Measurements from ENCODE around the gene RANBP10. TPM values are rescaled to one million over a fixed set of nuclear protein-coding genes. Genes with fewer than 3 reads are reported as not detected.

Gene RANBP10
- total and polyA plus RNA-seq, 9 of the 15 experiments (the other 6 are each of a cell fraction or from before 2014, with no cell fraction given), result 0.61 to 19.3 (median 5.9) TPM

DNA sequence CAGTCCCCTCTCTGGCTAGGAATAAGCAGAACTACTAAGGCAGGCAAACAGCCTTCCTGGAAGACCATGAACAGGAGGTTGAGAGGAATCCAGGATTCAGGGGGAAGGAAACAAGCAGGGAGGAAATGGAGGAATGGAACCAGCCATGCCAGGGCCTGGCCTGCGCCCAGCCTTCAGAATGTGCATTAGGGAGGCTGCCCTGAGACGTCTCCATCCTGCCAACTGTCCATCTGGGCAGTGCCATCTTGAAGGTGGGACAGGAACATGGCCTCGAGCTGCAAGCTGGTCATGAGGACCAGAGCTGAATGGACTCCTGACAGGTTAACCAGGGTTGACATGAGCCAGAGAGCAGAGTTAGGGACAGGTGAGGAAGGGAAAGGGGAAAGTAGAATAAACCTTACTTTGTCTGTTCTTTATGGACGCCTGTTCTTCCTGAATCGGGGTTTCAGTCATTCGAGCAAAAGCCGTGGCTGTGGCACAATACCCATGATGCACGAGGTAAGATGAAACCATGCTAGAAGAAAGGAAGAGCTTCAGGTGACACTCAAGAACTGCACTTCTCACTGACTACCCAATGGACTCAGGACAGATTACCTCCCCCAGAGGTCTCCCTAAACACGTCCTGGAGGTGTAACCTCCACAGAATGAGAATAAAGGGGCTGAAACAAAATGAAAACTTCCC, 75.1 kb downstream of the RANBP10 start:
- no peak for TF ChIP-seq KLF16 (IDR thresholded peaks at IDR 0.05)
- TF ChIP-seq SRSF1 (IDR thresholded peaks at IDR 0.05; ENCODE audit: low read depth, low read length), result no peak
- no peak for TF ChIP-seq POLR3A (IDR thresholded peaks at IDR 0.05; ENCODE audit: borderline replicate concordance, extremely low read depth, insufficient read depth, insufficient read length)
- TF ChIP-seq ZNF217 (CRISPR knock-in tag; IDR thresholded peaks at IDR 0.05), result no peak
- 0 out of 2 replicates have a peak, but pooled peaks cover 4% of the 10 kb centered on the region for H4K20me1 ChIP-seq (replicated peaks; ENCODE audit: control insufficient read depth, insufficient read depth, low read length)
- H3K9me3 ChIP-seq (replicated peaks; ENCODE audit: control insufficient read depth, insufficient read depth, low read depth, low read length), result no peaks in the 10 kb centered on the region
- CTCF ChIA-PET (ENCODE audit: low intra/inter-chr PET ratio), result no interaction called here
- FAIRE-seq (no peak), DNase-seq (ENCODE audit: extremely low read depth in 1 of 4, low spot score in 3 of 4) (no peak), ATAC-seq (no peak)
- in situ Hi-C loops (cut with MboI) (no loop called here), intact Hi-C loops (cut with micrococcal nuclease) (no loop called here)
- no peak overlapping the region for H2AFZ ChIP-seq (ENCODE audit: low read depth, low read length)
- H3K9ac ChIP-seq (ENCODE audit: insufficient read depth in 1 of 2, low read depth in 2 of 2, low read length in 2 of 2), result peak overlapping the region in 1 of 2 experiments; percentile 22; a peak in 1 of 4 replicates
- H3K36me3 ChIP-seq (ENCODE audit: control insufficient read depth, insufficient read depth, low read length), result peaks cover 61% of the 10 kb centered on the region; the same call in 2 of the 3 replicates
- POLR2A ChIA-PET, result interaction anchor here (0.6 to 1.8 kb wide), 2 partner anchors 9 to 462 kb away, joined by 4 to 7 read pairs; no protein-coding TSS in a partner anchor
- no peak overlapping the region for H3K4me3 ChIP-seq
- H3K4me2 ChIP-seq (ENCODE audit: insufficient read depth, low read length), result no peak overlapping the region
- H3K27ac ChIP-seq (ENCODE audit: extremely low read depth, low read depth, low read length), result no peak overlapping the region
- BruUV-seq (replicated peaks), result no TSS peak
- 60% methylated on average over 8 of the region's 9 CpGs for WGBS (ENCODE audit: insufficient coverage, low coverage, missing lambda C conversion rate)
- no peaks in the 10 kb centered on the region for H3K27me3 ChIP-seq (ENCODE audit: control insufficient read depth in 2 of 2, insufficient read depth in 2 of 2, low read length in 2 of 2)
- peaks cover 0 to 13% of the 10 kb centered on the region in 2 experiments; a peak in 1 of 5 replicates for H3K4me1 ChIP-seq (replicated peaks in 1 of 2; ENCODE audit: control insufficient read depth in 2 of 2, insufficient read depth in 2 of 2, low read length in 2 of 2)
- no peaks in the 10 kb centered on the region for H3K79me2 ChIP-seq (ENCODE audit: control insufficient read depth, insufficient read depth, low read length)
- no peaks in the 10 kb centered on the region for H3K9me1 ChIP-seq (ENCODE audit: control insufficient read depth, insufficient read depth, low read length)

DNA sequence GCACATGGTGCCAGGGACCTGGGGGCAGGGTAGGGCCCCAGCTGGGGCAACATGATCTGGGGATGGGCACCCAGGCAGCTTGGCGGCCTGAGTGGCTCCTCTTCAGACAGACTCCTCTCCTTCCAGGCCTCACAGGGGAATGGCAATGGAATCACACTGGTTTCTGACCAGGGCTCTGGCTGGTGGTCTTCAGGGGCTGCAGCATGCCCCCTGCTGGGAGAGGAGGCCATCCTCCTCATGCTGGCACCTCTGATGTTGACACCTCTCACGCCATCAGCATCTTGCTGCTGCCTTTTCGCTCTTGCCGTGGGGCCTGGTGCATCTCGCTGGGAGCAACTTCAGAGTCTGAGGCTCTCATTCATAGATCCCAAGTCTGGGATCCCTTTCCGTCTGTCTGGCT, 76.0 kb downstream of the RANBP10 start:
- intact Hi-C loops (cut with micrococcal nuclease), result no loop called here
- WGBS (ENCODE audit: insufficient coverage, low coverage, missing lambda C conversion rate), result 93% methylated on average over 5 of the region's 6 CpGs
- BruUV-seq (replicated peaks), result no TSS peak

More for the DNA sequence above, 76.0 kb downstream of the RANBP10 start:
- Histone ChIP-seq H3K4me2 (ENCODE audit: insufficient read depth, low read length) (no peak overlapping the region), H3K9me1 (ENCODE audit: control insufficient read depth, insufficient read depth, low read length) (no peaks in the 10 kb centered on the region), H3K4me1 (replicated peaks in 1 of 2; ENCODE audit: control insufficient read depth in 2 of 2, insufficient read depth in 2 of 2, low read length in 2 of 2) (peaks cover 0 to 14% of the 10 kb centered on the region in 2 experiments; a peak in 1 of 5 replicates), H3K4me3 (no peak overlapping the region), H3K36me3 (ENCODE audit: control insufficient read depth, insufficient read depth, low read length) (peaks cover 67% of the 10 kb centered on the region; the same call in 2 of the 3 replicates), H2AFZ (ENCODE audit: low read depth, low read length) (no peak overlapping the region), H3K9me3 (replicated peaks; ENCODE audit: control insufficient read depth, insufficient read depth, low read depth, low read length) (no peaks in the 10 kb centered on the region), H3K27ac (ENCODE audit: extremely low read depth, low read depth, low read length) (no peak overlapping the region), H3K9ac (ENCODE audit: insufficient read depth in 1 of 2, low read depth in 2 of 2, low read length in 2 of 2) (peak overlapping the region in 1 of 2 experiments; percentile 41; a peak in 1 of 4 replicates), H4K20me1 (replicated peaks; ENCODE audit: control insufficient read depth, insufficient read depth, low read length) (0 out of 2 replicates have a peak, but pooled peaks cover 4% of the 10 kb centered on the region), H3K79me2 (ENCODE audit: control insufficient read depth, insufficient read depth, low read length) (no peaks in the 10 kb centered on the region), H3K27me3 (ENCODE audit: control insufficient read depth in 2 of 2, insufficient read depth in 2 of 2, low read length in 2 of 2) (no peaks in the 10 kb centered on the region)
- no peak for FAIRE-seq
- CTCF ChIA-PET (ENCODE audit: low intra/inter-chr PET ratio), result no interaction called here
- in situ Hi-C loops (cut with MboI), result no loop called here
- ATAC-seq, result no peak
- POLR2A ChIA-PET, result interaction anchor here (1.7 kb wide), 1 partner anchor 11 kb away, joined by 8 read pairs; the partner anchor contains the start of gene GFOD2
- DNase-seq (ENCODE audit: extremely low read depth in 1 of 4, low spot score in 3 of 4), result no peak
- TF ChIP-seq, protein P1, sequence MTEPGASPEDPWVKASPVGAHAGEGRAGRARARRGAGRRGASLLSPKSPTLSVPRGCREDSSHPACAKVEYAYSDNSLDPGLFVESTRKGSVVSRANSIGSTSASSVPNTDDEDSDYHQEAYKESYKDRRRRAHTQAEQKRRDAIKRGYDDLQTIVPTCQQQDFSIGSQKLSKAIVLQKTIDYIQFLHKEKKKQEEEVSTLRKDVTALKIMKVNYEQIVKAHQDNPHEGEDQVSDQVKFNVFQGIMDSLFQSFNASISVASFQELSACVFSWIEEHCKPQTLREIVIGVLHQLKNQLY (CRISPR knock-in tag; conservative IDR thresholded peaks at IDR 0.05), result no peak
- TF ChIP-seq ZEB2 (IDR thresholded peaks at IDR 0.05) (no peak), MBD2 (IDR thresholded peaks at IDR 0.05; ENCODE audit: borderline replicate concordance, low read depth) (no peak), THRAP3 (IDR thresholded peaks at IDR 0.05; ENCODE audit: borderline replicate concordance) (no peak), ZNF707 (CRISPR knock-in tag; conservative IDR thresholded peaks at IDR 0.05) (no peak)
- TF ChIP-seq, protein P2, sequence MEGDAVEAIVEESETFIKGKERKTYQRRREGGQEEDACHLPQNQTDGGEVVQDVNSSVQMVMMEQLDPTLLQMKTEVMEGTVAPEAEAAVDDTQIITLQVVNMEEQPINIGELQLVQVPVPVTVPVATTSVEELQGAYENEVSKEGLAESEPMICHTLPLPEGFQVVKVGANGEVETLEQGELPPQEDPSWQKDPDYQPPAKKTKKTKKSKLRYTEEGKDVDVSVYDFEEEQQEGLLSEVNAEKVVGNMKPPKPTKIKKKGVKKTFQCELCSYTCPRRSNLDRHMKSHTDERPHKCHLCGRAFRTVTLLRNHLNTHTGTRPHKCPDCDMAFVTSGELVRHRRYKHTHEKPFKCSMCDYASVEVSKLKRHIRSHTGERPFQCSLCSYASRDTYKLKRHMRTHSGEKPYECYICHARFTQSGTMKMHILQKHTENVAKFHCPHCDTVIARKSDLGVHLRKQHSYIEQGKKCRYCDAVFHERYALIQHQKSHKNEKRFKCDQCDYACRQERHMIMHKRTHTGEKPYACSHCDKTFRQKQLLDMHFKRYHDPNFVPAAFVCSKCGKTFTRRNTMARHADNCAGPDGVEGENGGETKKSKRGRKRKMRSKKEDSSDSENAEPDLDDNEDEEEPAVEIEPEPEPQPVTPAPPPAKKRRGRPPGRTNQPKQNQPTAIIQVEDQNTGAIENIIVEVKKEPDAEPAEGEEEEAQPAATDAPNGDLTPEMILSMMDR (IDR thresholded peaks at IDR 0.05 in 2 of 3, conservative IDR thresholded peaks at IDR 0.05 in 1 of 3; ENCODE audit: insufficient read depth in 2 of 3, low read depth in 1 of 3, low read length in 3 of 3), result no peak
